Measurements from ENCODE around the gene ARHGEF1. TPM values are rescaled to one million over a fixed set of nuclear protein-coding genes. Genes with fewer than 3 reads are reported as not detected.
"Not testable (repeated sequence)": the region's sequence is repeated elsewhere in the genome, so short reads cannot be mapped to it uniquely, and the experiment has no call there.

ARHGEF1 gene
- total RNA-seq, 2 donors from 2014 or later, result 89.9 to 116 TPM

- 42 to 69% methylated on average over 7 to 22 of the region's 22 CpGs for WGBS, 2 experiments (ENCODE audit: insufficient coverage in 1 of 2, insufficient read length in 1 of 2)
These were observed 54.8 kb downstream of the ARHGEF1 start for GRCh38 chr19:41937525-41938468.

GRCh38 chr19:41939209-41939608 is 56.2 kb downstream of the ARHGEF1 start:
- H3K27me3 Mint-ChIP-seq (ENCODE audit: insufficient read depth), result peaks cover 75% of the 10 kb centered on the region
- H3K27me3 ChIP-seq (ENCODE audit: control insufficient read depth, insufficient read depth, low read length, poor library complexity, severe bottlenecking), result peaks cover 67% of the 10 kb centered on the region
- H3K4me1 ChIP-seq (ENCODE audit: control insufficient read depth, insufficient read depth, low read length); H3K4me1 Mint-ChIP-seq; H3K36me3 Mint-ChIP-seq (ENCODE audit: low read depth); H3K4me3 Mint-ChIP-seq; H3K4me3 ChIP-seq (ENCODE audit: low read length); DNase-seq; H3K27ac Mint-ChIP-seq; H3K36me3 ChIP-seq (ENCODE audit: control insufficient read depth, insufficient read depth, low read length); H3K9me3 Mint-ChIP-seq; H3K27ac ChIP-seq (ENCODE audit: low read depth, low read length); H3K9me3 ChIP-seq (ENCODE audit: control insufficient read depth, low read length); H3K9ac ChIP-seq (ENCODE audit: extremely low read depth, low read length, poor library complexity, severe bottlenecking): not testable (repeated sequence)

More at GRCh38 chr19:41937525-41938468, 54.8 kb downstream of the ARHGEF1 start:
- no peaks in the 10 kb centered on the region for H3K4me1 Mint-ChIP-seq
- H3K36me3 ChIP-seq (ENCODE audit: control insufficient read depth, insufficient read depth, low read length), result no peaks in the 10 kb centered on the region
- H3K27me3 Mint-ChIP-seq (ENCODE audit: insufficient read depth), result peaks cover 78% of the 10 kb centered on the region
- H3K27ac Mint-ChIP-seq, result no peak overlapping the region
- H3K4me3 Mint-ChIP-seq, result no peak overlapping the region
- peak; percentile 59 for DNase-seq
- no peaks in the 10 kb centered on the region for H3K9me3 ChIP-seq (ENCODE audit: control insufficient read depth, low read length)
- no peaks in the 10 kb centered on the region for H3K4me1 ChIP-seq (ENCODE audit: control insufficient read depth, insufficient read depth, low read length)
- H3K36me3 Mint-ChIP-seq (ENCODE audit: low read depth), result no peaks in the 10 kb centered on the region
- H3K9me3 Mint-ChIP-seq, result peaks cover 2% of the 10 kb centered on the region
- peaks cover 79% of the 10 kb centered on the region for H3K27me3 ChIP-seq (ENCODE audit: control insufficient read depth, insufficient read depth, low read length, poor library complexity, severe bottlenecking)
- no peak overlapping the region for H3K27ac ChIP-seq (ENCODE audit: low read depth, low read length)
- no peak overlapping the region for H3K9ac ChIP-seq (ENCODE audit: extremely low read depth, low read length, poor library complexity, severe bottlenecking)
- peak; percentile 54 for TF ChIP-seq CTCF (conservative IDR thresholded peaks at IDR 0.05)
- H3K4me3 ChIP-seq (ENCODE audit: low read length), result no peak overlapping the region

GRCh38 chr19:41939861-41940730 is 57.1 kb downstream of the ARHGEF1 start:
- WGBS, 2 experiments (ENCODE audit: insufficient coverage in 1 of 2, insufficient read length in 1 of 2), result 0 to 6% methylated on average over 5 to 83 of the region's 83 CpGs
- no peaks in the 10 kb centered on the region for H3K4me1 Mint-ChIP-seq
- TF ChIP-seq CTCF (conservative IDR thresholded peaks at IDR 0.05), result no peak
- Histone ChIP-seq H3K9me3 (ENCODE audit: control insufficient read depth, low read length) (no peaks in the 10 kb centered on the region), H3K4me3 (ENCODE audit: low read length) (peak overlapping the region; percentile 65), H3K27me3 (ENCODE audit: control insufficient read depth, insufficient read depth, low read length, poor library complexity, severe bottlenecking) (peaks cover 59% of the 10 kb centered on the region), H3K27ac (ENCODE audit: low read depth, low read length) (no peak overlapping the region), H3K36me3 (ENCODE audit: control insufficient read depth, insufficient read depth, low read length) (no peaks in the 10 kb centered on the region), H3K9ac (ENCODE audit: extremely low read depth, low read length, poor library complexity, severe bottlenecking) (no peak overlapping the region), H3K4me1 (ENCODE audit: control insufficient read depth, insufficient read depth, low read length) (no peaks in the 10 kb centered on the region)
- H3K27ac Mint-ChIP-seq, result no peak overlapping the region
- peak overlapping the region; percentile 64 for H3K4me3 Mint-ChIP-seq
- H3K9me3 Mint-ChIP-seq, result peaks cover 4% of the 10 kb centered on the region
- DNase-seq, result peak; percentile 81
- peaks cover 72% of the 10 kb centered on the region for H3K27me3 Mint-ChIP-seq (ENCODE audit: insufficient read depth)
- no peaks in the 10 kb centered on the region for H3K36me3 Mint-ChIP-seq (ENCODE audit: low read depth)
